Left ventricle myocardium inferior (tissue), 1 donor: ENCODE measurements around the gene SPDYC. TPM values are rescaled to one million over a fixed set of nuclear protein-coding genes. Genes with fewer than 3 reads are reported as not detected.
"Not testable (repeated sequence)": the region's sequence is repeated elsewhere in the genome, so short reads cannot be mapped to it uniquely, and the experiment has no call there.

Experiments used
- DNase-seq: peaks from one replicate; pipeline ENCODE4 v3.0.0-alpha.2; 2020
- H3K27ac ChIP-seq: fragments of 200-600 bp; replicated peaks from 2 replicates; pipeline ENCODE4 v1.8.0; 2021
- H3K27me3 ChIP-seq: fragments of 200-600 bp; 2 replicates; pipeline ENCODE4 v1.8.0; 2021; ENCODE audit warnings: low read depth
- H3K36me3 ChIP-seq: fragments of 200-600 bp; 2 replicates; pipeline ENCODE4 v1.8.0; 2021
- H3K4me1 ChIP-seq: fragments of 200-600 bp; 2 replicates; pipeline ENCODE4 v1.8.0; 2021
- H3K4me3 ChIP-seq: fragments of 200-600 bp; 2 replicates; pipeline ENCODE4 v1.8.0; 2021; ENCODE audit warnings: mild to moderate bottlenecking, moderate library complexity
- H3K9me3 ChIP-seq: fragments of 200-600 bp; replicated peaks from 2 replicates; pipeline ENCODE4 v1.8.0; 2021
- intact Hi-C: fragments of 100-400 bp; cut with micrococcal nuclease; formaldehyde crosslinking; loops from one replicate; pipeline ENCODE4 v1.11.0; 2022
- total RNA-seq: library from RNA; stranded (reverse); fragmentation: NEBNext Ultra II Directional; extraction: Animal tissue kit (Norgen Biotek cat#: 25700); gene quantifications from one replicate; pipeline ENCODE4 v1.2.1, GENCODE V29; 2021
- TF ChIP-seq, protein P1 (sequence below): fragments of 200-600 bp; IDR thresholded peaks from 2 replicates; pipeline ENCODE4 v1.8.0; 2021; ENCODE audit warnings: antibody characterized with exemption, mild to moderate bottlenecking, borderline replicate concordance
- donor health status: DM: no; HTN: yes; CAD: no; lungs with severe emphysema.

Gene SPDYC
- total RNA-seq, 1 donor from 2014 or later, result not detected

DNA sequence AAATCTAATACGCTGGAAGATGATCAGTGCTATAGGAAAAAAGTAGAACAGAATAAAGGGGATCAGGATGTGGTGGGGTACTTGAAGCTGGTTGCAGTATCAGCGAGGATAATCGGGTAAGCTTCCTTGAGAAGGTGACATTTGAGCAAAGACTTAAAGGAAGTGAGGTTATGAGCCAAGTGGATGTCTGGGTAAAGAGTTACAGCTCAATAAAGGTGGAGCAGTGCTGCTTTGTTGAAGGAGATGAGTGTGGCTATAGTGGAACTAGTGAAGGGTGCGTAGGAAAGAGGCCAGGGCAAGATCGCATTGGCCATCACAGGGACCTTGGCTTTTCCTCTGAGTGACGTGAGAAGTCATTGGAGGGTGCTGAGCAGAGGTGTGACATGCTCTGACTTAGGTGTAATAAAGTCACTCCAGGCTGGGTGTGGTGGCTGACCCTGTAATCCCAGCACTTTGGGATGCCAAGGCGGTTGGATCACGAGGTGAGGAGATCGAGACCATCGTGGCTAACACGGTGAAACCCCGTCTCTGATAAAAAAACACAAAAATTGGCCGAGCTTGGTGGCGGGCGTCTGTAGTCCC lies 33.4 kb upstream of the SPDYC start:
- Histone ChIP-seq H3K36me3 (peaks cover 15% of the 10 kb centered on the region), H3K27ac (no peak overlapping the region), H3K27me3 (no peaks in the 10 kb centered on the region), H3K4me1 (peaks cover 35% of the 10 kb centered on the region), H3K4me3 (no peak overlapping the region), H3K9me3 (no peaks in the 10 kb centered on the region)
- intact Hi-C loops, result no loop called here
- no peak for DNase-seq
- TF ChIP-seq, protein P1, sequence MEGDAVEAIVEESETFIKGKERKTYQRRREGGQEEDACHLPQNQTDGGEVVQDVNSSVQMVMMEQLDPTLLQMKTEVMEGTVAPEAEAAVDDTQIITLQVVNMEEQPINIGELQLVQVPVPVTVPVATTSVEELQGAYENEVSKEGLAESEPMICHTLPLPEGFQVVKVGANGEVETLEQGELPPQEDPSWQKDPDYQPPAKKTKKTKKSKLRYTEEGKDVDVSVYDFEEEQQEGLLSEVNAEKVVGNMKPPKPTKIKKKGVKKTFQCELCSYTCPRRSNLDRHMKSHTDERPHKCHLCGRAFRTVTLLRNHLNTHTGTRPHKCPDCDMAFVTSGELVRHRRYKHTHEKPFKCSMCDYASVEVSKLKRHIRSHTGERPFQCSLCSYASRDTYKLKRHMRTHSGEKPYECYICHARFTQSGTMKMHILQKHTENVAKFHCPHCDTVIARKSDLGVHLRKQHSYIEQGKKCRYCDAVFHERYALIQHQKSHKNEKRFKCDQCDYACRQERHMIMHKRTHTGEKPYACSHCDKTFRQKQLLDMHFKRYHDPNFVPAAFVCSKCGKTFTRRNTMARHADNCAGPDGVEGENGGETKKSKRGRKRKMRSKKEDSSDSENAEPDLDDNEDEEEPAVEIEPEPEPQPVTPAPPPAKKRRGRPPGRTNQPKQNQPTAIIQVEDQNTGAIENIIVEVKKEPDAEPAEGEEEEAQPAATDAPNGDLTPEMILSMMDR, result no peak

DNA sequence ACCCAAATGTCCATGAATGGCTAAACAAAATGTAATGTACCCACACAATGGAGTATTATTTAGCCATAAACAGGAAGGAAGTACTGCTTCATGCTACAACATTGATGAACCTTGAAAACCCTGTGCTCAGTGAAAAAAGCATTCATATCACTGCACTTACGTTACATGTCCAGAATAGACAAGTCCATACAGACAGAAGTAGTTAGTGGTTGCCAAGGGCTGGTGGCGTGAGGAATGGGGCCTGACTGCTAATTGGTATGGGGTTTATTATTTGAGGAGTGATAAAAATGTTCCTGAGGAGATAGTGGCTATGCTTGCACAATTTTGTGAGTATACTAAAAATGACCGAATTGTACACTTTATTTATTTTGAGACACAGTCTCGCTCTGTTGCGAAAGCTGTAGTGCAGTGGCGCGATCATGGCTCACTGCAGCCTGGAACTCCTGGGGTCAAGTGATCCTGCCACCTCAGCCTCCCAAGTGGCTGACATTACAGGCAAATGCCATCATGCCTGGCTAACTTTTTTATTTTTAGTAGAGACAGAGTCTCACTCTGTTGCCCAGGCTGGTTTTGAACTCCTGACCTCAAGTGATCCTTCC lies 28.0 kb upstream of the SPDYC start:
- Histone ChIP-seq H3K27me3 (no peaks in the 10 kb centered on the region), H3K27ac (no peak overlapping the region), H3K9me3 (peaks cover 2% of the 10 kb centered on the region), H3K36me3 (no peaks in the 10 kb centered on the region), H3K4me1 (no peaks in the 10 kb centered on the region), H3K4me3 (no peak overlapping the region)
- intact Hi-C loops, result no loop called here
- TF ChIP-seq, protein P1, result no peak
- no peak for DNase-seq

DNA sequence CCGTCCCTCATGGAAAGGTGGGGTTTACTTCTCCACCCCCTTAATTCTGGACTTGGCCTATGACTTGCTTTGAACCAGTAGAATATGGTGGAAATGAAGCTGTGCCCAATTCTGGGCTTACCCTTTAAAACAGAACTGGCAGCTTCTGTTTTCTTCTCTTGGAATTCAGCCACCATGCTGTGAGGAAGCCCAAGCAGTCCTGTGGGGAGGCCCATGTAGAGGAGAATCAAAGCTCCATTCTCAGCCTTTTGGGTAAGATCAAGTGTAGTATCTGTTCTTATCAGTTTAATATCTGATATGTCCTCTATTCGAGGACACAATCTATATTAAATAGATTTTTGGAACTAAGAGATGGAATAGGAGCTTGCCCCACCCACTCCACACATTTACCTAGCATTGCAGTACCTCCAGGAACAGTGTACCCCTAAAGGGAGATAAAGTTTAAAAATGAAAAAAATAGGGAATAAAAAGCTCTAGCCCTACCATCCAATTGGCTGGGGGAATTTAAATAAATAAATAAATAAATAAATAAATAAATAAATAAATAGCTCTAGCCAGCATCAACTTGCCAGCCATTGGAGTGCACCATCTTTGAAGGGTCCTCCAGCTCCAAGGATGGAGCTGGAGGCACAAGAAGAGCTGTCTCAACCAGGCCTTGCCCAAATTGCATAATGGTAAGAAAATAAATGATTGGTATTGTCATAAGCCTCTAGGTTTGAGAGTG lies 22.5 kb upstream of the SPDYC start:
- Histone ChIP-seq H3K27me3 (no peaks in the 10 kb centered on the region), H3K4me1 (peaks cover 18% of the 10 kb centered on the region), H3K27ac (no peak overlapping the region), H3K36me3 (no peaks in the 10 kb centered on the region), H3K4me3 (no peak overlapping the region), H3K9me3 (peaks cover 10% of the 10 kb centered on the region)
- intact Hi-C loops, result no loop called here
- TF ChIP-seq, protein P1, result no peak
- DNase-seq, result no peak

DNA sequence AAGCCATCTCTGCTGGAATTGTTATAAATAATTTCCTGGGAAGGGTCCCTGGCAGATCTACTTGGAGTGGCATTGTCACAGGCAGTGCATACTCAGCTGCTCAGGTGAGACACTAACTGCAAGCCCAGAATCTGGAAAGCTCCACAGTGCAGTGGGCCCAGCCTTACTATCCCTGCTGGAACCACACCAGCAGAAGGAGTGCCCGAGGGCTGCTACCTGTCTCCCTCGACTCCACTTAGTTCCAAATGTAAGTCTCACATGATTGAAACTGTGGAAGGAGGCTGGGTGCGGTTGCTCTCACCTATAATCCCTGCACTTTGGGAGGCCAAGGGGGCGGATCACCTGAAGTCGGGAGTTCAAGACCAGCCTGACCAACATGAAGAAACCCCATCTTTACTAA lies 21.4 kb upstream of the SPDYC start:
- intact Hi-C loops, result no loop called here
- TF ChIP-seq, protein P1, result no peak

DNA sequence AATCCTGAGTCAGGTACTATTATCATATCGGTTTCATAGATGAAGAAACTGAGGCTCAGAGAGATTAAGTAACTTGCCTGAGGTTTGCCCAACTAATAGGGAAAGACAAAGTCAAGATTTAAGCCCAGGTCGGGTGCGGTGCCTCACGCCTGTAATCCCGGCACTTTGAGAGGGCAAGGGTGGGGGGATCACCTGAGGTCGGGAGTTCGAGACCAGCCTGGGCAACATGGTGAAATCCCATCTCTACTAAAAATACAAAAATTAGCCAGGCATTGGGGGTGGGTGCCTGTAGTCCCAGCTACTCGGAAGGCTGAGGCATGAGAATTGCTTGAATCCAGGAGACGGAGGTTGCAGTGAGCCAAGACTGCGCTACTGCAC lies 19.9 kb upstream of the SPDYC start:
- intact Hi-C loops, H3K27me3 ChIP-seq, H3K36me3 ChIP-seq, DNase-seq, H3K4me3 ChIP-seq, H3K9me3 ChIP-seq: not testable (repeated sequence)
- Histone ChIP-seq H3K4me1 (peaks cover 18% of the 10 kb centered on the region), H3K27ac (peak overlapping the region; percentile 77)

More for the DNA sequence above, 21.4 kb upstream of the SPDYC start:
- DNase-seq, result no peak
- H3K36me3 ChIP-seq, result no peaks in the 10 kb centered on the region
- no peak overlapping the region for H3K27ac ChIP-seq
- no peak overlapping the region for H3K4me3 ChIP-seq
- peaks cover 18% of the 10 kb centered on the region for H3K4me1 ChIP-seq
- no peaks in the 10 kb centered on the region for H3K27me3 ChIP-seq
- H3K9me3 ChIP-seq, result peaks cover 10% of the 10 kb centered on the region
